H1 (cell line): ENCODE results near the gene ABI1. TPM values are rescaled to one million over a fixed set of nuclear protein-coding genes. Genes with fewer than 3 reads are reported as not detected.

Source experiments
- CTCF ChIA-PET: fragments of 300-600 bp; sonication (Branson Sonifier 250); formaldehyde crosslinking; loops from one replicate; lab custom pipeline; 2021; ENCODE audit not compliant: partially characterized antibody; lab: Charles Lee
- POLR2A ChIA-PET: fragments of 300-600 bp; sonication (Branson Sonifier 250); formaldehyde crosslinking; loops from one replicate; lab custom pipeline; 2021; ENCODE audit warnings: inconsistent platforms; ENCODE audit not compliant: partially characterized antibody; lab: Charles Lee
- DNase-seq, 2 experiments: peaks; one replicate each; pipeline versions ENCODE4 v3.0.0 to v3.0.0-alpha.2; 2010 to 2022; ENCODE audit warnings: low spot score in 2 of 2, low read depth in 1 of 2, mixed read lengths in 1 of 2
- FAIRE-seq: peaks from 2 replicates; lab custom pipeline; 2011; peaks lifted over from hg19 to GRCh38; lab: Jason Lieb, UNC
- H2AFZ ChIP-seq: 2 replicates; pipeline ENCODE4 v1.8.1; 2012; ENCODE audit warnings: low read length, inconsistent platforms
- H2AK5ac ChIP-seq: 2 replicates; pipeline ENCODE4 v1.6.1; 2013; ENCODE audit warnings: low read depth, low read length
- H2BK120ac ChIP-seq: replicated peaks from 2 replicates; pipeline ENCODE3; 2013; ENCODE audit warnings: low read depth, low read length, inconsistent platforms
- H2BK12ac ChIP-seq: 2 replicates; pipeline ENCODE4 v1.6.1; 2013; ENCODE audit warnings: low read depth, low read length
- H2BK15ac ChIP-seq: 2 replicates; pipeline ENCODE4 v1.6.1; 2013; ENCODE audit warnings: low read length
- H2BK20ac ChIP-seq: 2 replicates; pipeline ENCODE4 v1.6.1; 2013; ENCODE audit warnings: low read length
- H2BK5ac ChIP-seq: 2 replicates; pipeline ENCODE4 v1.6.1; 2013; ENCODE audit warnings: low read depth, low read length
- H3K14ac ChIP-seq: 2 replicates; pipeline ENCODE4 v1.6.1; 2013; ENCODE audit warnings: inconsistent platforms; ENCODE audit not compliant: insufficient read length
- H3K18ac ChIP-seq: 2 replicates; pipeline ENCODE4 v1.6.1; 2013; ENCODE audit warnings: low read length; ENCODE audit errors: extremely low read depth
- H3K23ac ChIP-seq: 2 replicates; pipeline ENCODE4 v1.6.1; 2013; ENCODE audit warnings: inconsistent platforms; ENCODE audit not compliant: insufficient read length
- H3K23me2 ChIP-seq: 2 replicates; pipeline ENCODE4 v1.6.1; 2013; ENCODE audit warnings: low read depth, low read length
- H3K27ac ChIP-seq: 2 replicates; pipeline ENCODE4 v1.6.1; 2011; ENCODE audit warnings: low read depth, low read length, inconsistent platforms
- H3K27me3 ChIP-seq, 4 experiments: replicated peaks in 1 of 4; 1 replicate in 1 of 4; 2 replicates in 3 of 4; pipeline versions ENCODE4 v1.6.1 to v1.8.1; 2011 to 2013; ENCODE audit warnings: low read length in 3 of 4, mild to moderate bottlenecking in 3 of 4, inconsistent platforms in 2 of 4, mixed read lengths in 2 of 4, moderate library complexity in 1 of 4; ENCODE audit not compliant: control insufficient read depth in 3 of 4, insufficient read depth in 3 of 4; ENCODE audit errors: extremely low read depth in 1 of 4
- H3K36me3 ChIP-seq, 4 experiments: 2 replicates each; pipeline versions ENCODE4 v1.6.1 to v1.8.1; 2011 to 2013; ENCODE audit warnings: mild to moderate bottlenecking in 4 of 4, low read length in 3 of 4, moderate library complexity in 2 of 4, control low read depth in 1 of 4, inconsistent platforms in 1 of 4; ENCODE audit not compliant: insufficient read depth in 4 of 4, control insufficient read depth in 2 of 4
- H3K4ac ChIP-seq: replicated peaks from 2 replicates; pipeline ENCODE3; 2013; ENCODE audit warnings: low read length, low read depth, mixed read lengths, inconsistent platforms; ENCODE audit not compliant: insufficient read length
- H3K4me1 ChIP-seq, 4 experiments: replicated peaks in 1 of 4; 1 replicate in 1 of 4; 2 replicates in 3 of 4; pipeline versions ENCODE4 v1.6.1 to v1.8.1; 2011 to 2013; ENCODE audit warnings: low read length in 3 of 4, inconsistent platforms in 2 of 4, mixed read lengths in 1 of 4; ENCODE audit not compliant: insufficient read depth in 4 of 4, control insufficient read depth in 3 of 4
- H3K4me2 ChIP-seq, 2 experiments: 2 replicates each; pipeline versions ENCODE4 v1.6.1 to v1.8.1; 2011 to 2013; ENCODE audit warnings: low read depth in 2 of 2, low read length in 2 of 2, control low read depth in 1 of 2, inconsistent platforms in 1 of 2, mild to moderate bottlenecking in 1 of 2; ENCODE audit not compliant: insufficient read depth in 1 of 2
- H3K4me3 ChIP-seq, 4 experiments: fragments of 200-600, 300-600 bp in 1 of 4; sonication (generic), shearing (Covaris generic), sonication (Bioruptor Twin) in 1 of 4; 2 replicates each; pipeline versions ENCODE4 v1.5.1 to v1.8.1; 2011 to 2016; ENCODE audit warnings: low read length in 4 of 4, low read depth in 3 of 4, control low read depth in 2 of 4, inconsistent platforms in 2 of 4, mild to moderate bottlenecking in 2 of 4, mixed read lengths in 1 of 4, moderate library complexity in 1 of 4; ENCODE audit not compliant: insufficient read depth in 2 of 4; ENCODE audit errors: extremely low read depth in 1 of 4
- H3K56ac ChIP-seq: replicated peaks from 2 replicates; pipeline ENCODE3; 2013; ENCODE audit warnings: low read depth, mild to moderate bottlenecking, mixed read lengths, low read length, inconsistent platforms; ENCODE audit not compliant: insufficient read length
- H3K79me1 ChIP-seq: 2 replicates; pipeline ENCODE4 v1.6.1; 2013; ENCODE audit warnings: low read depth, low read length, control low read depth
- H3K79me2 ChIP-seq, 2 experiments: 2 replicates each; pipeline versions ENCODE4 v1.6.1 to v1.8.1; 2012 to 2013; ENCODE audit warnings: low read length in 2 of 2, mild to moderate bottlenecking in 2 of 2, inconsistent platforms in 1 of 2; ENCODE audit not compliant: insufficient read depth in 2 of 2, control insufficient read depth in 1 of 2
- H3K9ac ChIP-seq, 4 experiments: replicated peaks in 1 of 4; 1 replicate in 1 of 4; 2 replicates in 3 of 4; pipeline versions ENCODE4 v1.6.1 to v1.8.1; 2011 to 2013; ENCODE audit warnings: low read depth in 3 of 4, low read length in 3 of 4, control low read depth in 2 of 4, mild to moderate bottlenecking in 2 of 4, moderate library complexity in 2 of 4, inconsistent platforms in 1 of 4; ENCODE audit errors: extremely low read depth in 1 of 4
- H3K9me3 ChIP-seq, 2 experiments: 2 replicates each; pipeline versions ENCODE4 v1.6.1 to v1.8.1; 2012 to 2013; ENCODE audit warnings: mild to moderate bottlenecking in 2 of 2, moderate library complexity in 2 of 2, control low read depth in 1 of 2, inconsistent platforms in 1 of 2, low read depth in 1 of 2, low read length in 1 of 2, mixed read lengths in 1 of 2; ENCODE audit not compliant: insufficient read depth in 2 of 2
- H4K20me1 ChIP-seq, 2 experiments: replicated peaks in 1 of 2; 2 replicates each; pipeline versions ENCODE3 to v1.8.1; 2011 to 2013; ENCODE audit warnings: inconsistent platforms in 2 of 2, low read length in 2 of 2, mild to moderate bottlenecking in 1 of 2; ENCODE audit not compliant: insufficient read depth in 2 of 2, control insufficient read depth in 1 of 2
- H4K5ac ChIP-seq: 2 replicates; pipeline ENCODE4 v1.6.1; 2013; ENCODE audit warnings: low read length, low read depth, mixed read lengths, inconsistent platforms; ENCODE audit not compliant: insufficient read length
- H4K8ac ChIP-seq: 2 replicates; pipeline ENCODE4 v1.8.0; 2013; ENCODE audit warnings: mild to moderate bottlenecking, moderate library complexity, low read length, inconsistent platforms; ENCODE audit not compliant: insufficient read depth; ENCODE audit errors: extremely low read depth
- H4K91ac ChIP-seq: replicated peaks from 2 replicates; pipeline ENCODE3; 2013; ENCODE audit warnings: low read length, mixed read lengths, inconsistent platforms; ENCODE audit not compliant: insufficient read length
- ASH2L ChIP-seq: fragments of 200-600, 300-600 bp; sonication (generic); IDR thresholded peaks from one replicate; pipeline ENCODE4 v1.7.1; 2017; ENCODE audit warnings: low read length
- BACH1 ChIP-seq: IDR thresholded peaks from 2 replicates; pipeline ENCODE4 v1.6.1; 2012; ENCODE audit warnings: low read length, improper control_type of control experiment
- CBX8 ChIP-seq: fragments of 300-800, 300-1000 bp; sonication (generic); IDR thresholded peaks from 2 replicates; pipeline ENCODE4 v1.7.1; 2016; ENCODE audit warnings: low read depth, low read length, borderline replicate concordance
- CHD2 ChIP-seq: IDR thresholded peaks from 2 replicates; pipeline ENCODE4 v1.6.1; 2012; ENCODE audit warnings: low read length, improper control_type of control experiment
- EGR1 ChIP-seq: IDR thresholded peaks from 2 replicates; pipeline ENCODE4 v1.6.1; 2011; ENCODE audit warnings: low read depth, low read length, borderline replicate concordance
- EP300 ChIP-seq, 2 experiments: IDR thresholded peaks; 1 replicate in 1 of 2; 2 replicates in 1 of 2; pipeline ENCODE4 v1.6.1; 2011 to 2012; ENCODE audit warnings: low read depth in 2 of 2, low read length in 2 of 2, mild to moderate bottlenecking in 2 of 2, borderline replicate concordance in 1 of 2, inconsistent platforms in 1 of 2, moderate library complexity in 1 of 2
- HDAC6 ChIP-seq: IDR thresholded peaks from one replicate; pipeline ENCODE4 v1.7.1; 2012; ENCODE audit warnings: low read depth, mild to moderate bottlenecking, inconsistent platforms, low read length, moderate library complexity
- KDM1A ChIP-seq: fragments of 200-600, 300-600 bp; sonication (generic); IDR thresholded peaks from 2 replicates; pipeline ENCODE4 v1.7.1; 2016; ENCODE audit warnings: mild to moderate bottlenecking, low read length, borderline replicate concordance
- KDM5A ChIP-seq: fragments of 200-600 bp; IDR thresholded peaks from 2 replicates; pipeline ENCODE4 v1.7.1; 2012; ENCODE audit warnings: mild to moderate bottlenecking, low read length, inconsistent platforms, mixed read lengths
- RAD21 ChIP-seq, 2 experiments: IDR thresholded peaks in 1 of 2; conservative IDR thresholded peaks in 1 of 2; 2 replicates each; pipeline ENCODE4 v1.6.1; 2011; ENCODE audit warnings: low read depth in 2 of 2, low read length in 2 of 2, improper control_type of control experiment in 1 of 2, inconsistent platforms in 1 of 2, mild to moderate bottlenecking in 1 of 2, moderate library complexity in 1 of 2
- SAP30 ChIP-seq: fragments of 300-600 bp; sonication (generic); IDR thresholded peaks from 2 replicates; pipeline ENCODE4 v1.7.1; 2012; ENCODE audit warnings: low read length, moderate library complexity, mild to moderate bottlenecking, inconsistent platforms; ENCODE audit not compliant: insufficient read depth, insufficient replicate concordance
- SIX5 ChIP-seq: IDR thresholded peaks from 2 replicates; pipeline ENCODE4 v1.6.1; 2011; ENCODE audit warnings: mild to moderate bottlenecking, low read depth, low read length
- WGBS, 2 experiments: shearing (Covaris generic) in 1 of 2; methylation state at CpG; one replicate each; pipeline versions ENCODE4 v1.1.6 to v1.1.7; 2013 to 2015; ENCODE audit warnings: low lambda C conversion rate in 2 of 2, mixed read lengths in 2 of 2, inconsistent platforms in 1 of 2, low coverage in 1 of 2, missing lambda C conversion rate in 1 of 2; ENCODE audit not compliant: insufficient replicate concordance in 2 of 2, insufficient coverage in 1 of 2, insufficient read length in 1 of 2; ENCODE audit errors: extremely low coverage in 1 of 2, missing lambda C conversion rate in 1 of 2; 5-methylcytosine and 5-hydroxymethylcytosine counted together
- polyA plus RNA-seq, 7 experiments: library from polyadenylated mRNA; depleted of rRNA in 3 of 7; stranded (reverse) in 5 of 7; unstranded in 2 of 7; fragments of >200 nt in 5 of 7; fragments of 200-250 nt in 2 of 7; gene quantifications; 1 replicate in 5 of 7; 2 replicates in 1 of 7; 4 replicates in 1 of 7; pipeline versions ENCODE4 v1.2.1 to v1.2.3, GENCODE V29; 2011 to 2013; ENCODE audit warnings: missing spikeins in 2 of 7, mixed read lengths in 2 of 7
- total RNA-seq: library from RNA; stranded (reverse); fragmentation: NEBNext Ultra II Directional; extraction: Animal tissue kit (Norgen Biotek cat#: 25700); gene quantifications from 2 replicates; pipeline ENCODE4 v1.2.1, GENCODE V29; 2021

Gene ABI1
- total and polyA plus RNA-seq, 2 of the 8 experiments (the other 6 are each of a cell fraction or from before 2014, with no cell fraction given) = 35.4 to 37.0 TPM

GRCh38 chr10:26706206-26706605, 154.6 kb downstream of the ABI1 start:
- Histone ChIP-seq H2AK5ac (no peak overlapping the region), H2BK20ac (no peak overlapping the region), H2AFZ (no peak overlapping the region), H4K8ac (no peak overlapping the region), H3K4me2 (no peak overlapping the region), H3K79me1 (peaks cover 5% of the 10 kb centered on the region; the same call in 1 of the 2 replicates), H2BK12ac (no peak overlapping the region), H3K79me2 (peaks cover 0 to 24% of the 10 kb centered on the region in 2 experiments; a peak in 2 of 4 replicates), H3K27me3 (no peaks in the 10 kb centered on the region), H3K18ac (no peak overlapping the region), H3K9me3 (no peaks in the 10 kb centered on the region), H3K4me3 (no peak overlapping the region), H3K14ac (no peak overlapping the region), H4K91ac (no peak overlapping the region), H3K4me1 (no peaks in the 10 kb centered on the region), H3K23ac (no peak overlapping the region), H2BK15ac (no peak overlapping the region), H3K23me2 (no peaks in the 10 kb centered on the region), H4K5ac (no peak overlapping the region), H2BK120ac (no peak overlapping the region), H3K36me3 (peaks cover 0 to 41% (median 7%) of the 10 kb centered on the region in 4 experiments; a peak in 7 of 8 replicates), H4K20me1 (no peaks in the 10 kb centered on the region), H3K4ac (no peak overlapping the region), H3K27ac (no peak overlapping the region), H3K9ac (no peak overlapping the region), H3K56ac (no peak overlapping the region), H2BK5ac (no peak overlapping the region)
- ChIA-PET POLR2A (interaction anchor here (0.9 kb wide), 1 partner anchor 10 kb away, joined by 4 read pairs; no protein-coding TSS in a partner anchor), CTCF (interaction anchor here (0.6 to 3.3 kb wide), 4 partner anchors 20 to 176 kb away, joined by 3 to 16 read pairs (median 7); no protein-coding TSS in a partner anchor)
- FAIRE-seq (no peak), DNase-seq (no peak)
- no peak for TF ChIP-seq SIX5
- TF ChIP-seq EGR1 = no peak
- no peak for TF ChIP-seq HDAC6
- no peak for TF ChIP-seq KDM1A
- TF ChIP-seq KDM5A = no peak
- no peak for TF ChIP-seq CBX8
- TF ChIP-seq RAD21 (IDR thresholded peaks at IDR 0.05 in 1 of 2, conservative IDR thresholded peaks at IDR 0.05 in 1 of 2; ENCODE audit: low read depth in 2 of 2, low read length in 2 of 2) = no peak
- TF ChIP-seq ASH2L = no peak
- no peak for TF ChIP-seq BACH1
- TF ChIP-seq SAP30 = no peak
- TF ChIP-seq CHD2 = no peak
- no peak for TF ChIP-seq EP300 (IDR thresholded peaks at IDR 0.05; ENCODE audit: borderline replicate concordance in 1 of 2, low read depth in 2 of 2, low read length in 2 of 2)
- WGBS, 2 experiments = 93% methylated on average over 6 of the region's 6 CpGs; no CpG with 5 or more reads in 1 of the 2 experiments
